K562 (cell line): Measurements from ENCODE around the gene NRF1. TPM values are rescaled to one million over a fixed set of nuclear protein-coding genes. Genes with fewer than 3 reads are reported as not detected.

Source experiments
- C11orf30 ChIP-seq: fragments of 450-650 bp; IDR thresholded peaks from 2 replicates; pipeline ENCODE4 v1.6.1; 2016; ENCODE audit warnings: low read depth, mild to moderate bottlenecking
- CREM ChIP-seq: IDR thresholded peaks from 2 replicates; pipeline ENCODE4 v1.6.1; 2014; ENCODE audit warnings: antibody characterized with exemption, low read depth
- FOS ChIP-seq: IDR thresholded peaks from 3 replicates; pipeline ENCODE4 v1.6.1; 2011; ENCODE audit not compliant: insufficient read length; ENCODE audit errors: extremely low read depth
- GABPA ChIP-seq: fragments of 200-800 bp; sonication (Bioruptor generic); conservative IDR thresholded peaks from 2 replicates; pipeline ENCODE4 v1.6.1; 2016; ENCODE audit warnings: low read depth, missing genetic modification characterization, missing compliant biosample characterization
- GATA2 ChIP-seq: sonication (generic); formaldehyde crosslinking; IDR thresholded peaks from 2 replicates; pipeline ENCODE4 v1.4.0; 2020; ENCODE audit warnings: mild to moderate bottlenecking, missing genetic modification reagents
- HDGF ChIP-seq: fragments of 450-650 bp; IDR thresholded peaks from 2 replicates; pipeline ENCODE4 v1.6.1; 2016
- HNRNPH1 ChIP-seq: fragments of 200-400 bp; formaldehyde crosslinking; optimal IDR thresholded peaks from 2 replicates; pipeline ENCODE3; 2017; ENCODE audit warnings: low read depth, mild to moderate bottlenecking, low read length, moderate library complexity
- HOXB6 ChIP-seq: fragments of 250-450 bp; sonication (Bioruptor Pico); IDR thresholded peaks from 2 replicates; pipeline ENCODE4 v1.5.1; 2022; ENCODE audit warnings: mild to moderate bottlenecking, borderline replicate concordance
- JUND ChIP-seq, 2 experiments: IDR thresholded peaks; 2 replicates in 1 of 2; 3 replicates in 1 of 2; pipeline ENCODE4 v1.6.1; 2011; ENCODE audit warnings: borderline replicate concordance in 2 of 2, low read depth in 2 of 2, low read length in 2 of 2, improper control_type of control experiment in 1 of 2, missing biosample characterization in 1 of 2, missing genetic modification characterization in 1 of 2, missing genetic modification reagents in 1 of 2
- NCOA2 ChIP-seq, 2 experiments: fragments of 450-650 bp; IDR thresholded peaks; 2 replicates each; pipeline ENCODE4 v1.6.1; 2018; ENCODE audit warnings: mild to moderate bottlenecking in 2 of 2, moderate library complexity in 1 of 2; ENCODE audit not compliant: partially characterized antibody in 2 of 2
- NFE2 ChIP-seq: IDR thresholded peaks from 2 replicates; pipeline ENCODE4 v1.6.1; 2014; ENCODE audit warnings: antibody characterized with exemption, low read depth
- PTRF ChIP-seq: fragments of 450-650 bp; IDR thresholded peaks from 2 replicates; pipeline ENCODE4 v1.6.1; 2016; ENCODE audit warnings: mild to moderate bottlenecking, missing genetic modification characterization, missing compliant biosample characterization
- SIX5 ChIP-seq, 2 experiments: IDR thresholded peaks; 2 replicates each; pipeline ENCODE4 v1.6.1; 2011; ENCODE audit warnings: low read length in 2 of 2, borderline replicate concordance in 1 of 2, low read depth in 1 of 2, mild to moderate bottlenecking in 1 of 2, moderate library complexity in 1 of 2; ENCODE audit not compliant: insufficient read depth in 1 of 2
- SMAD1 ChIP-seq: fragments of 150-350 bp; IDR thresholded peaks from 2 replicates; pipeline ENCODE4 v1.6.1; 2014; ENCODE audit warnings: low read length, low read depth; ENCODE audit not compliant: partially characterized antibody
- TCF3 ChIP-seq: sonication (generic); formaldehyde crosslinking; IDR thresholded peaks from 2 replicates; pipeline ENCODE4 v1.4.0; 2020; ENCODE audit warnings: mild to moderate bottlenecking, missing genetic modification reagents
- ZNF212 ChIP-seq: fragments of 450-650 bp; formaldehyde crosslinking; IDR thresholded peaks from 2 replicates; pipeline ENCODE4 v1.4.0; 2020; ENCODE audit warnings: mild to moderate bottlenecking
- ZNF41 ChIP-seq: fragments of 250-450 bp; sonication (Bioruptor Pico); conservative IDR thresholded peaks from 2 replicates; pipeline ENCODE4 v1.4.0; 2020; ENCODE audit warnings: mild to moderate bottlenecking
- polyA plus RNA-seq, 8 experiments: library from polyadenylated mRNA; depleted of rRNA in 4 of 8; stranded (reverse) in 5 of 8; unstranded in 3 of 8; fragments of >200 nt; fragmentation: Nextera tagmentation in 2 of 8; fragmentation: Illumina TruSeq in 1 of 8; extraction: Ambion mirVana in 2 of 8; extraction: Trizol in 1 of 8; gene quantifications; 2 replicates each; pipeline versions ENCODE4 v1.2.1 to v1.2.3, GENCODE V29; 2011 to 2014; ENCODE audit warnings: inconsistent platforms in 1 of 8, missing spikeins in 1 of 8
- total RNA-seq, 7 experiments: library from RNA; depleted of rRNA in 6 of 7; stranded (reverse); fragments of >200 nt in 6 of 7; fragmentation: Illumina TruSeq in 2 of 7; extraction: Trizol in 2 of 7; gene quantifications; 2 replicates each; pipeline versions ENCODE4 v1.2.1 to v1.2.3, GENCODE V29; 2011 to 2021; ENCODE audit warnings: low replicate concordance in 1 of 7
- TF ChIP-seq, protein P1 (sequence below): fragments of 450-650 bp; IDR thresholded peaks from 2 replicates; pipeline ENCODE4 v1.6.1; 2014; ENCODE audit warnings: low read depth, mild to moderate bottlenecking, moderate library complexity, borderline replicate concordance
- TF ChIP-seq, protein P2 (sequence below): conservative IDR thresholded peaks from 2 replicates; pipeline ENCODE4 v1.6.1; 2011; ENCODE audit warnings: low read depth, mild to moderate bottlenecking, low read length; ENCODE audit not compliant: control insufficient read depth
- TF ChIP-seq, protein P3 (sequence below), 3 experiments: fragments of 200-800 bp in 1 of 3; fragments of 250-450 bp in 1 of 3; fragments of 450-650 bp in 1 of 3; sonication (Bioruptor Pico) in 1 of 3; sonication (Bioruptor generic) in 1 of 3; formaldehyde crosslinking in 1 of 3; IDR thresholded peaks; 2 replicates each; pipeline versions ENCODE4 v1.6.1 to v1.8.0; 2016 to 2022; ENCODE audit warnings: mild to moderate bottlenecking in 2 of 3, missing genetic modification characterization in 2 of 3, missing compliant biosample characterization in 1 of 3, moderate library complexity in 1 of 3

The NRF1 gene
- total and polyA plus RNA-seq, 9 of the 15 experiments (the other 6 are each of a cell fraction or from before 2014, with no cell fraction given): 8.6 to 28.8 (median 20.3) TPM

DNA sequence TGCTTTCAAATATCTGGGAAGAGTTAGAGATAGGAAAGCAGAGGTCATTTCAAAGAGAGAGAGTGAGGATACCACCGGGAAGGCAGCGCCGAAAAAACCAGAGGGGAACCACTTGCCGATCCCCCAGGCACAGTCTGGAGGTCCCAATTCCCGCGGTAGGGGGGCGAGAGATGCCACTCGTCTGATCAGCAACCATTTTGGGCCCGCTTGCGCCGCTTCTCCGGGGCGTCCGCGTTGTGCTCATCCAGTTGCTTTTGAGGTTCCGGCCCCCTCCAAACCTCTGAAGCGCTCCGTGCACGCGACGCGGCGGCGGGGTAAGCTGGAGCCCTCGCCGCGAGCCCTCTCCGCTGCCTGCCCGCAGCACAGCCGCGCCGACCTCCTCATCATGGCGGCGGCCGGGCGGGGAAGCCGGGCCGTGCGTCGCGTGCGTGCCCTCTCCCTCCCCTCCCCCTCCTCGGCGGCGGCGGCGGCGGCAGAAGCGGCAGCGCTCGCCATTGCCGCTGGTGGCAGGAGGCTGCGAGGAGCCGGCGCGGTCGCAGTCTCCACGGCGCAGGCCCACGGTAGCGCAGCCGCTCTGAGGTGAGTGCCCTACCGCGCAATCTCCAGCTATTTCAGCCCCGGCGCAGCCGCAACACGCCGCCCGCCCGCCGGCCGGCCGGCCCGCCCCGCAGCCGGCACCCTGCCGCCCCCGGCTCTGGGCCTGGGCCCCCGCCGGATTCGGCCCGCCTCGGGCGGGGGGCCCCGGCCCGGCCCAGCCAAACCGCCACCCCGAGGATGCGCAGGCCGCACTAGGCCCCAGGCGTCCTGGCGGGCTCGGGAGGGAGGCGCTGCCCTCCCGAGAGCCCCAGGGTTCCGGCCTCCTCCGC, at the start of gene NRF1 (continued):
- peak; percentile 41 to 62; a peak in 2 of 4 replicates for TF ChIP-seq SIX5 (IDR thresholded peaks at IDR 0.05; ENCODE audit: borderline replicate concordance in 1 of 2, insufficient read depth in 1 of 2, low read depth in 1 of 2, low read length in 2 of 2)
- no peak for TF ChIP-seq GATA2 (CRISPR knock-in tag)
- TF ChIP-seq, protein P1, sequence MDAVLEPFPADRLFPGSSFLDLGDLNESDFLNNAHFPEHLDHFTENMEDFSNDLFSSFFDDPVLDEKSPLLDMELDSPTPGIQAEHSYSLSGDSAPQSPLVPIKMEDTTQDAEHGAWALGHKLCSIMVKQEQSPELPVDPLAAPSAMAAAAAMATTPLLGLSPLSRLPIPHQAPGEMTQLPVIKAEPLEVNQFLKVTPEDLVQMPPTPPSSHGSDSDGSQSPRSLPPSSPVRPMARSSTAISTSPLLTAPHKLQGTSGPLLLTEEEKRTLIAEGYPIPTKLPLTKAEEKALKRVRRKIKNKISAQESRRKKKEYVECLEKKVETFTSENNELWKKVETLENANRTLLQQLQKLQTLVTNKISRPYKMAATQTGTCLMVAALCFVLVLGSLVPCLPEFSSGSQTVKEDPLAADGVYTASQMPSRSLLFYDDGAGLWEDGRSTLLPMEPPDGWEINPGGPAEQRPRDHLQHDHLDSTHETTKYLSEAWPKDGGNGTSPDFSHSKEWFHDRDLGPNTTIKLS: peak; percentile 82; the same call in 1 of the 2 replicates
- no peak for TF ChIP-seq PTRF (tag)
- TF ChIP-seq HOXB6 (CRISPR knock-in tag): no peak
- TF ChIP-seq CREM: peak; percentile 92
- TF ChIP-seq GABPA (tag): peak; percentile 71
- peak; percentile 75 for TF ChIP-seq SMAD1
- no peak for TF ChIP-seq FOS
- TF ChIP-seq, protein P2, sequence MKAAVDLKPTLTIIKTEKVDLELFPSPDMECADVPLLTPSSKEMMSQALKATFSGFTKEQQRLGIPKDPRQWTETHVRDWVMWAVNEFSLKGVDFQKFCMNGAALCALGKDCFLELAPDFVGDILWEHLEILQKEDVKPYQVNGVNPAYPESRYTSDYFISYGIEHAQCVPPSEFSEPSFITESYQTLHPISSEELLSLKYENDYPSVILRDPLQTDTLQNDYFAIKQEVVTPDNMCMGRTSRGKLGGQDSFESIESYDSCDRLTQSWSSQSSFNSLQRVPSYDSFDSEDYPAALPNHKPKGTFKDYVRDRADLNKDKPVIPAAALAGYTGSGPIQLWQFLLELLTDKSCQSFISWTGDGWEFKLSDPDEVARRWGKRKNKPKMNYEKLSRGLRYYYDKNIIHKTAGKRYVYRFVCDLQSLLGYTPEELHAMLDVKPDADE: peak; percentile 89; the same call in 1 of the 2 replicates
- TF ChIP-seq, protein P3, sequence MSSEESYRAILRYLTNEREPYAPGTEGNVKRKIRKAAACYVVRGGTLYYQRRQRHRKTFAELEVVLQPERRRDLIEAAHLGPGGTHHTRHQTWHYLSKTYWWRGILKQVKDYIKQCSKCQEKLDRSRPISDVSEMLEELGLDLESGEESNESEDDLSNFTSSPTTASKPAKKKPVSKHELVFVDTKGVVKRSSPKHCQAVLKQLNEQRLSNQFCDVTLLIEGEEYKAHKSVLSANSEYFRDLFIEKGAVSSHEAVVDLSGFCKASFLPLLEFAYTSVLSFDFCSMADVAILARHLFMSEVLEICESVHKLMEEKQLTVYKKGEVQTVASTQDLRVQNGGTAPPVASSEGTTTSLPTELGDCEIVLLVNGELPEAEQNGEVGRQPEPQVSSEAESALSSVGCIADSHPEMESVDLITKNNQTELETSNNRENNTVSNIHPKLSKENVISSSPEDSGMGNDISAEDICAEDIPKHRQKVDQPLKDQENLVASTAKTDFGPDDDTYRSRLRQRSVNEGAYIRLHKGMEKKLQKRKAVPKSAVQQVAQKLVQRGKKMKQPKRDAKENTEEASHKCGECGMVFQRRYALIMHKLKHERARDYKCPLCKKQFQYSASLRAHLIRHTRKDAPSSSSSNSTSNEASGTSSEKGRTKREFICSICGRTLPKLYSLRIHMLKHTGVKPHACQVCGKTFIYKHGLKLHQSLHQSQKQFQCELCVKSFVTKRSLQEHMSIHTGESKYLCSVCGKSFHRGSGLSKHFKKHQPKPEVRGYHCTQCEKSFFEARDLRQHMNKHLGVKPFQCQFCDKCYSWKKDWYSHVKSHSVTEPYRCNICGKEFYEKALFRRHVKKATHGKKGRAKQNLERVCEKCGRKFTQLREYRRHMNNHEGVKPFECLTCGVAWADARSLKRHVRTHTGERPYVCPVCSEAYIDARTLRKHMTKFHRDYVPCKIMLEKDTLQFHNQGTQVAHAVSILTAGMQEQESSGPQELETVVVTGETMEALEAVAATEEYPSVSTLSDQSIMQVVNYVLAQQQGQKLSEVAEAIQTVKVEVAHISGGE (CRISPR knock-in tag; IDR thresholded peaks at IDR 0.05): peak in 1 of 3 experiments; percentile 80; a peak in 2 of 6 replicates
- no peak for TF ChIP-seq HNRNPH1
- no peak for TF ChIP-seq ZNF41
- TF ChIP-seq NCOA2 (IDR thresholded peaks at IDR 0.05; ENCODE audit: partially characterized antibody in 2 of 2): no peak
- TF ChIP-seq JUND (IDR thresholded peaks at IDR 0.05; ENCODE audit: borderline replicate concordance, low read depth, low read length): peak; percentile 66; the same call in 1 of the 2 replicates
- no peak; the same call in 2 of the 3 replicates for TF ChIP-seq JUND (tag; IDR thresholded peaks at IDR 0.05; ENCODE audit: borderline replicate concordance, low read depth, low read length)
- no peak for TF ChIP-seq ZNF212 (CRISPR knock-in tag)
- no peak; the same call in 1 of the 2 replicates for TF ChIP-seq C11orf30
- no peak for TF ChIP-seq HDGF
- TF ChIP-seq NFE2: peak; percentile 29; the same call in 1 of the 2 replicates
- peak; percentile 54 for TF ChIP-seq TCF3
